CD14-positive monocyte (primary cell): Measurements from ENCODE around the gene ZNF831. TPM values are rescaled to one million over a fixed set of nuclear protein-coding genes. Genes with fewer than 3 reads are reported as not detected.

ENCODE experiments used
- DNase-seq, 3 donors: peaks; one replicate each; pipeline ENCODE4 v3.0.0-alpha.2; 2011 to 2022
- H2AFZ ChIP-seq: 2 replicates; pipeline ENCODE4 v1.6.0; 2012; ENCODE audit warnings: mild to moderate bottlenecking, low read depth, low read length, inconsistent platforms; ENCODE audit not compliant: insufficient read depth, poor library complexity, severe bottlenecking
- H3K27ac ChIP-seq, 2 donors: 1 replicate in 1 of 2; 2 replicates in 1 of 2; pipeline ENCODE4 v1.5.1; 2012 to 2013; ENCODE audit warnings: low read length in 2 of 2, control low read depth in 1 of 2, inconsistent platforms in 1 of 2, low read depth in 1 of 2, mild to moderate bottlenecking in 1 of 2
- H3K27me3 ChIP-seq, 2 donors: one replicate each; pipeline versions ENCODE4 v1.6.0 to v1.6.1; 2011 to 2013; ENCODE audit warnings: low read length in 2 of 2; ENCODE audit not compliant: control insufficient read depth in 2 of 2, insufficient read depth in 2 of 2
- H3K36me3 ChIP-seq, 2 donors: replicated peaks in 1 of 2; 1 replicate in 1 of 2; 2 replicates in 1 of 2; pipeline versions ENCODE4 v1.5.1 to v1.6.1; 2012 to 2013; ENCODE audit warnings: low read length in 2 of 2, control low read depth in 1 of 2, inconsistent platforms in 1 of 2, mild to moderate bottlenecking in 1 of 2; ENCODE audit not compliant: insufficient read depth in 2 of 2, control insufficient read depth in 1 of 2
- H3K4me1 ChIP-seq, 2 donors: 1 replicate in 1 of 2; 2 replicates in 1 of 2; pipeline versions ENCODE4 v1.5.1 to v1.6.1; 2012 to 2013; ENCODE audit warnings: low read length in 2 of 2, control low read depth in 1 of 2, inconsistent platforms in 1 of 2, mild to moderate bottlenecking in 1 of 2, moderate library complexity in 1 of 2; ENCODE audit not compliant: insufficient read depth in 2 of 2, control insufficient read depth in 1 of 2
- H3K4me2 ChIP-seq: replicated peaks from 2 replicates; pipeline ENCODE3; 2012; ENCODE audit warnings: low read length, moderate library complexity, mild to moderate bottlenecking; ENCODE audit not compliant: poor library complexity, severe bottlenecking; ENCODE audit errors: extremely low read depth
- H3K4me3 ChIP-seq, 3 experiments: fragments of 200-600 bp in 1 of 3; sonication (generic) in 1 of 3; replicated peaks in 1 of 3; 1 replicate in 2 of 3; 2 replicates in 1 of 3; pipeline ENCODE4 v1.5.1; 2011 to 2013; ENCODE audit warnings: low read length in 3 of 3, mild to moderate bottlenecking in 3 of 3, control low read depth in 2 of 3, low read depth in 2 of 3, inconsistent platforms in 1 of 3, moderate library complexity in 1 of 3
- H3K79me2 ChIP-seq: 2 replicates; pipeline ENCODE4 v1.6.0; 2012; ENCODE audit warnings: mild to moderate bottlenecking, control low read depth, inconsistent platforms, low read length, moderate library complexity; ENCODE audit not compliant: insufficient read depth
- H3K9ac ChIP-seq: 2 replicates; pipeline ENCODE4 v1.6.0; 2017; ENCODE audit warnings: low read length, mild to moderate bottlenecking; ENCODE audit not compliant: insufficient read depth, poor library complexity, severe bottlenecking
- H3K9me3 ChIP-seq, 2 donors: replicated peaks in 1 of 2; 1 replicate in 1 of 2; 2 replicates in 1 of 2; pipeline versions ENCODE4 v1.5.1 to v1.6.1; 2012 to 2013; ENCODE audit warnings: low read length in 2 of 2, control low read depth in 1 of 2; ENCODE audit not compliant: control insufficient read depth in 1 of 2, insufficient read depth in 1 of 2
- H4K20me1 ChIP-seq: 2 replicates; pipeline ENCODE4 v1.6.0; 2012; ENCODE audit warnings: mild to moderate bottlenecking, low read length, control low read depth, moderate library complexity; ENCODE audit not compliant: insufficient read depth
- H3K27ac Mint-ChIP-seq, 7 donors: one replicate each; pipeline ENCODE4 v1.8.0; 2020; ENCODE audit warnings: mild to moderate bottlenecking in 7 of 7, mixed read lengths in 7 of 7, moderate library complexity in 6 of 7, inconsistent platforms in 2 of 7
- H3K27me3 Mint-ChIP-seq, 3 donors: one replicate each; pipeline ENCODE4 v1.8.0; 2021 to 2022; ENCODE audit warnings: low read depth in 3 of 3, mild to moderate bottlenecking in 3 of 3, mixed read lengths in 3 of 3, moderate library complexity in 3 of 3, inconsistent platforms in 1 of 3
- H3K36me3 Mint-ChIP-seq, 2 donors: one replicate each; pipeline ENCODE4 v1.8.0; 2020; ENCODE audit warnings: mixed read lengths in 2 of 2, inconsistent platforms in 1 of 2, mild to moderate bottlenecking in 1 of 2
- H3K4me1 Mint-ChIP-seq: one replicate; pipeline ENCODE4 v1.8.0; 2020; ENCODE audit warnings: mild to moderate bottlenecking, mixed read lengths
- H3K4me3 Mint-ChIP-seq, 2 donors: one replicate each; pipeline ENCODE4 v1.8.0; 2020; ENCODE audit warnings: mild to moderate bottlenecking in 2 of 2, mixed read lengths in 2 of 2, moderate library complexity in 1 of 2
- H3K9me3 Mint-ChIP-seq, 7 donors: one replicate each; pipeline ENCODE4 v1.8.0; 2020 to 2022; ENCODE audit warnings: mixed read lengths in 7 of 7, mild to moderate bottlenecking in 6 of 7, moderate library complexity in 6 of 7, inconsistent platforms in 2 of 7
- WGBS: methylation state at CpG from one replicate; pipeline ENCODE4 v1.1.5; 2013; ENCODE audit warnings: missing lambda C conversion rate; ENCODE audit not compliant: insufficient coverage; 5-methylcytosine and 5-hydroxymethylcytosine counted together
- intact Hi-C, 2 donors: fragments of 100-400 bp; cut with micrococcal nuclease; formaldehyde crosslinking; loops; one replicate each; pipeline versions ENCODE4 v1.15.0 to v1.15.1; 2023
- polyA plus RNA-seq, 3 donors: library from polyadenylated mRNA; depleted of rRNA in 1 of 3; unstranded in 2 of 3; stranded (reverse) in 1 of 3; fragments of 300-500 nt in 2 of 3; fragments of >200 nt in 1 of 3; fragmentation: Illumina TruSeq in 2 of 3; gene quantifications; 1 replicate in 2 of 3; 2 replicates in 1 of 3; pipeline ENCODE4 v1.2.3, GENCODE V29; 2012 to 2021
- TF ChIP-seq, protein P1 (sequence below): fragments of 200-600 bp; IDR thresholded peaks from one replicate; pipeline ENCODE4 v1.8.0; 2022; ENCODE audit warnings: antibody characterized with exemption, mild to moderate bottlenecking

The ZNF831 gene
- polyA plus RNA-seq, 3 donors = 0.03 to 0.09 TPM; not detected in 1

DNA sequence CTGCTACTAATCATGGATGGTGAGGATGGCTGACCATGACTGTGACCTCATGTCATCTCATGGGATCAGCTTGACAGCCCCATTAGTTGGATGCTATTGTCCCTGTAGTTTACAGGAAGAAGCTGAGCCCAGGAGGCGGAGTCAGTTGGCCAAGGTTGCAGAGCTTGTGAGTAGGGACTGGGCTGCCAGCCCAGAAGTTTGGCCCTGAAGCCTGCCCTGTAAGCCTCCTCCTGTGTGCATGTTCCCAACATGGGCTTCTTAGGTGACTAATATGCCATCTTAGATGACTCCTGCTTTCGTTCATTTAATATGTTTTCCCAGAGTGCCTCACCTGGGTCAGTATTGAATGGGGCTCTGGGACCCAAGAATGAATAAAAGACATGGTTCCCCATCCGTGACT is 143.6 kb downstream of the ZNF831 start:
- H3K4me2 ChIP-seq = no peak overlapping the region
- H4K20me1 ChIP-seq = no peaks in the 10 kb centered on the region
- H3K36me3 Mint-ChIP-seq = no peaks in the 10 kb centered on the region
- no peaks in the 10 kb centered on the region for H3K27me3 ChIP-seq
- no peaks in the 10 kb centered on the region for H3K9me3 ChIP-seq
- no peak overlapping the region for H3K27ac Mint-ChIP-seq
- H3K4me1 ChIP-seq = no peaks in the 10 kb centered on the region
- WGBS = 92% methylated on average over 3 of the region's 3 CpGs
- H3K36me3 ChIP-seq = no peaks in the 10 kb centered on the region
- peaks cover 0 to 3% (median 0%) of the 10 kb centered on the region in 7 donors for H3K9me3 Mint-ChIP-seq
- intact Hi-C loops = no loop called here
- no peak overlapping the region for H3K4me3 Mint-ChIP-seq
- no peak overlapping the region for H3K27ac ChIP-seq
- H3K27me3 Mint-ChIP-seq = peaks cover 14 to 25% (median 22%) of the 10 kb centered on the region in 3 donors
- no peaks in the 10 kb centered on the region for H3K79me2 ChIP-seq
- H3K9ac ChIP-seq = no peak overlapping the region
- no peak overlapping the region for H2AFZ ChIP-seq
- no peaks in the 10 kb centered on the region for H3K4me1 Mint-ChIP-seq
- TF ChIP-seq, protein P1, sequence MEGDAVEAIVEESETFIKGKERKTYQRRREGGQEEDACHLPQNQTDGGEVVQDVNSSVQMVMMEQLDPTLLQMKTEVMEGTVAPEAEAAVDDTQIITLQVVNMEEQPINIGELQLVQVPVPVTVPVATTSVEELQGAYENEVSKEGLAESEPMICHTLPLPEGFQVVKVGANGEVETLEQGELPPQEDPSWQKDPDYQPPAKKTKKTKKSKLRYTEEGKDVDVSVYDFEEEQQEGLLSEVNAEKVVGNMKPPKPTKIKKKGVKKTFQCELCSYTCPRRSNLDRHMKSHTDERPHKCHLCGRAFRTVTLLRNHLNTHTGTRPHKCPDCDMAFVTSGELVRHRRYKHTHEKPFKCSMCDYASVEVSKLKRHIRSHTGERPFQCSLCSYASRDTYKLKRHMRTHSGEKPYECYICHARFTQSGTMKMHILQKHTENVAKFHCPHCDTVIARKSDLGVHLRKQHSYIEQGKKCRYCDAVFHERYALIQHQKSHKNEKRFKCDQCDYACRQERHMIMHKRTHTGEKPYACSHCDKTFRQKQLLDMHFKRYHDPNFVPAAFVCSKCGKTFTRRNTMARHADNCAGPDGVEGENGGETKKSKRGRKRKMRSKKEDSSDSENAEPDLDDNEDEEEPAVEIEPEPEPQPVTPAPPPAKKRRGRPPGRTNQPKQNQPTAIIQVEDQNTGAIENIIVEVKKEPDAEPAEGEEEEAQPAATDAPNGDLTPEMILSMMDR = no peak
- H3K4me3 ChIP-seq = no peak overlapping the region
- no peak for DNase-seq

Other genes with a start within 250 kb of the ZNF831 start
- 10 to 100 TPM; 49.0 to 74.8 (median 50.1) TPM for gene NELFCD, start 182.6 kb upstream of the ZNF831 start, polyA plus RNA-seq
- 100 to 1,000 TPM in 1 of 3 donors, 10 to 100 TPM in 2; 62.6 to 755 (median 86.4) TPM for gene CTSZ, start 156.6 kb upstream of the ZNF831 start, polyA plus RNA-seq
- 1 to 10 TPM in 2 of 3 donors, under 1 TPM in 1; 0.09 to 3.1 (median 2.4) TPM for gene TUBB1, start 144.4 kb upstream of the ZNF831 start, polyA plus RNA-seq
- gene ATP5F1E, start 131.5 kb upstream of the ZNF831 start, polyA plus RNA-seq = 100 to 1,000 TPM in 2 of 3 donors, 10 to 100 TPM in 1; 39.0 to 105 (median 102) TPM
- 10 to 100 TPM; 16.9 to 21.0 (median 20.1) TPM for gene PRELID3B, start 121.0 kb upstream of the ZNF831 start, polyA plus RNA-seq
- gene EDN3, start 136.8 kb downstream of the ZNF831 start, polyA plus RNA-seq = not detected